Measurements from ENCODE around the gene IL5RA.

The IL5RA gene

DNA sequence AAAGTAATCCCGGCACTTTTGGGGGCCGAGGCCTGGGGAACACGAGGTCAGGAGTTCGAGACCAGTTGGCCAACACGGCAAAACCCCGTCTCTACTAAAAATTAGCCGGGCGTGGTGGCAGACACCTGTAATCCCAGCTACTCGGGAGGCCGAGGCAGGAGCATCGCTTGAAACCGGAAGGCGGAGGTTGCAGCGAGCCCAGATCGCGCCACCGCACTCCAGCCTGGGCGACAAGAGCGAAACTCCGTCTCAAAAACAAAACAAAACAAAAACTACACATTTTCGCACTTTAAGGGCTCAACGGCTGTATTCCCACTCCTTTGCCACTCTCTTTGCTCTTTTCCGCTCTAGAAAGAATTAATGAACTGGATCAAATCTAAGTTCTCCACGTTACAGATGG is 15.8 kb upstream of the IL5RA start:
- DNase-seq (ENCODE audit: extremely low read depth, low read depth), result no peak
- TF ChIP-seq, protein P1, sequence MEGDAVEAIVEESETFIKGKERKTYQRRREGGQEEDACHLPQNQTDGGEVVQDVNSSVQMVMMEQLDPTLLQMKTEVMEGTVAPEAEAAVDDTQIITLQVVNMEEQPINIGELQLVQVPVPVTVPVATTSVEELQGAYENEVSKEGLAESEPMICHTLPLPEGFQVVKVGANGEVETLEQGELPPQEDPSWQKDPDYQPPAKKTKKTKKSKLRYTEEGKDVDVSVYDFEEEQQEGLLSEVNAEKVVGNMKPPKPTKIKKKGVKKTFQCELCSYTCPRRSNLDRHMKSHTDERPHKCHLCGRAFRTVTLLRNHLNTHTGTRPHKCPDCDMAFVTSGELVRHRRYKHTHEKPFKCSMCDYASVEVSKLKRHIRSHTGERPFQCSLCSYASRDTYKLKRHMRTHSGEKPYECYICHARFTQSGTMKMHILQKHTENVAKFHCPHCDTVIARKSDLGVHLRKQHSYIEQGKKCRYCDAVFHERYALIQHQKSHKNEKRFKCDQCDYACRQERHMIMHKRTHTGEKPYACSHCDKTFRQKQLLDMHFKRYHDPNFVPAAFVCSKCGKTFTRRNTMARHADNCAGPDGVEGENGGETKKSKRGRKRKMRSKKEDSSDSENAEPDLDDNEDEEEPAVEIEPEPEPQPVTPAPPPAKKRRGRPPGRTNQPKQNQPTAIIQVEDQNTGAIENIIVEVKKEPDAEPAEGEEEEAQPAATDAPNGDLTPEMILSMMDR (IDR thresholded peaks at IDR 0.05; ENCODE audit: low read depth, low read length), result no peak

DNA sequence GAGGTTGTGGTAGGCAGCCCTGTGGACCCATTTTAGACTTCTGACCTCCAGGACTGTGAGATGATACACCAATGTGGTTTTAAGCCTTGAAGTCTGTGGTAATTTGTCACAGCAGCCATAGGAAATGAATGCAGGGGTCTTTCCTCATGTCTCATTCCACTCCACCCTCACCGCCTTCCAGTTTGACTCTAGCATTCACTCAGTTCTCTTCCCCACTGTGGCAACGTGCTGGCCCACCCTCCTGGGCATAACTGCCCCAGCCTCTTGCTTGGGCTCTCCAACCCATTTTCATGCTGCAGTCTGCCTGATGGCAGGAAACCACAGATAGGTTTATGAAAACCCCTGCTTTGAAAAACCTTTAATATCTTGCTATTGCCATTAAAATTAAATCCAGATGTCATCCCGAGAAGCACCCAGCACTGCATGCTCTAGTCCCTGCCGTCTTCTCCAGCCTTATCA is 9.2 kb upstream of the IL5RA start:
- TF ChIP-seq, protein P1 (IDR thresholded peaks at IDR 0.05; ENCODE audit: low read depth, low read length), result no peak
- DNase-seq (ENCODE audit: extremely low read depth, low read depth), result no peak

DNA sequence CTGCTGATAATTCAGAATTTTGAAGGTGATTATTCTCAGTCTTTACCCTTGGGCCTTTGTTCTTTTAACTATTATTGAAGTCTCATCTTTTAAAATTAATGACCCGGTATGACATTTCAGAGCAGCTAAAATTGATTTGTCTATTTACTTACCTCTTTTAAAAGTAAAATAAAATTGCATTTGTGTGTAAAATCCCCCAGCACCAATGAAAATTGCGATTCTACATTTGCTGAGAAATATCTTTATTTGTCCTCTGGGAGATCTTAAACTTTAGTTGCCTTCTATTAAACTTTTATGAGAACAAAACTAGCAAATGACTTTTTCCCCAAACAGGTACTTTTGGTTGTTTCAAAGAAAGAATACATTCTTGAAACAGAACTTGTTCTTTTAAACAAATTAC is 7.5 kb upstream of the IL5RA start:
- TF ChIP-seq, protein P1 (IDR thresholded peaks at IDR 0.05; ENCODE audit: low read depth, low read length), result no peak
- DNase-seq (ENCODE audit: extremely low read depth, low read depth), result no peak

DNA sequence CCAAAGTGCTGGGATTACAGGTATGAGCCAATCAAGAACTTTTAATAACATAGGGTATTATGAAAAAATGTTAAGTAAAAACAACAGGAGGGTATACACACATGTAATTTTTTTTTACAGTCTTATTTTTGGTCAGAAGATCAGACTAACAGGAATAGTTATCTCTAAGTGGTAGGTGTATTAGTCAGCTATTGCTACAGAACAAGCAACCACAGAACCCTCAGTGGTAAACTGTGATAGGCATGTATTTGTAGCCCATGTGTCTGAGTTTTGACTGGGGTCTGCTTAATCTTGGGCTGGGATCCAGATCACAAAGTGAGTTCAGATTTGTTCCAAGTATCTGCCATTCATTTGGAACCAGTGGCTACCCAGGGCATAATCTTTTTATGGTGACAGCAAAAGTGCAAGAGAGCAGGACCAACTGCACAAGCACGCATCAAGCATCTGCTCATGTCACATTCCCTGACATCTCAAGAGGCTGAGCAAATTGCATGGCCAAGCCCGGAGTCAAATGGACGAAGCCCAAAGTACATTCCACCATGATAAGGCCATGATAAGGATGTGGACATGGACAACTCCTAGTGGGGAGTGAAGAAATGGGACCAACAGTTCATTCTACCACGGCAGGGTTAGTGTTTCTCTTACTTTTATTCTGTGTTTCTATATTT is 3.0 kb upstream of the IL5RA start:
- TF ChIP-seq, protein P1 (IDR thresholded peaks at IDR 0.05; ENCODE audit: low read depth, low read length), result no peak
- DNase-seq (ENCODE audit: extremely low read depth, low read depth), result no peak

DNA sequence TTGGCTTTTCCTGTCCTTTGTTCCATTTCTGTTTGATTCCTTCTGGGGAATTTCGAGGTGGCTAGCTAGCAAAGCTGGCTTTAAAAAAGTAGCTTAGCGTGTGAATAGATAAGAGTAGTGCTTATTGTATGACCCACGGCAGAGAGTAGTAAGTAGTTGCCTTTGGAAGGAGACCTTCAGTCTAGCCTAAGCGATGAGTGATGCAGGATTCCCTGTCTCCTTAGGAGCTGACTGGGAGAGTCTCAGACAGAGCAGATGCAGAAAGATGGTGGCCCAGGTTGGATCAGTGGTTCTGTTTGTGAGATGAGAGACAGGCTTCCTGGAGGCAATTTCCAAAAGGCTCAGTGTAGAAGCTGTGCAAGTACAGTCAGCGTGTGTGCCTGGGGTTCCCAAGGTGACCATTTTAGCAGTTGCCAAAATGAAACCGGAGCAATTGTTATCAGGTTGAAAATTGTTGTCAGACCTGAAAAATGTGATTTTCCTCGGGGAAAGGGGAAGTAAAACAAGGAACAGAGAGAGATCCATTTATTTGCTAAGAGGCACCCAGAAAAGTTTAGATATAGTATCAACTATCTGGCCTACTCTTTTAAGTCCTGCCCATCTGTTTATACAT is 681 bp upstream of the IL5RA start:
- TF ChIP-seq, protein P1 (IDR thresholded peaks at IDR 0.05; ENCODE audit: low read depth, low read length), result no peak
- DNase-seq (ENCODE audit: extremely low read depth, low read depth), result no peak

DNA sequence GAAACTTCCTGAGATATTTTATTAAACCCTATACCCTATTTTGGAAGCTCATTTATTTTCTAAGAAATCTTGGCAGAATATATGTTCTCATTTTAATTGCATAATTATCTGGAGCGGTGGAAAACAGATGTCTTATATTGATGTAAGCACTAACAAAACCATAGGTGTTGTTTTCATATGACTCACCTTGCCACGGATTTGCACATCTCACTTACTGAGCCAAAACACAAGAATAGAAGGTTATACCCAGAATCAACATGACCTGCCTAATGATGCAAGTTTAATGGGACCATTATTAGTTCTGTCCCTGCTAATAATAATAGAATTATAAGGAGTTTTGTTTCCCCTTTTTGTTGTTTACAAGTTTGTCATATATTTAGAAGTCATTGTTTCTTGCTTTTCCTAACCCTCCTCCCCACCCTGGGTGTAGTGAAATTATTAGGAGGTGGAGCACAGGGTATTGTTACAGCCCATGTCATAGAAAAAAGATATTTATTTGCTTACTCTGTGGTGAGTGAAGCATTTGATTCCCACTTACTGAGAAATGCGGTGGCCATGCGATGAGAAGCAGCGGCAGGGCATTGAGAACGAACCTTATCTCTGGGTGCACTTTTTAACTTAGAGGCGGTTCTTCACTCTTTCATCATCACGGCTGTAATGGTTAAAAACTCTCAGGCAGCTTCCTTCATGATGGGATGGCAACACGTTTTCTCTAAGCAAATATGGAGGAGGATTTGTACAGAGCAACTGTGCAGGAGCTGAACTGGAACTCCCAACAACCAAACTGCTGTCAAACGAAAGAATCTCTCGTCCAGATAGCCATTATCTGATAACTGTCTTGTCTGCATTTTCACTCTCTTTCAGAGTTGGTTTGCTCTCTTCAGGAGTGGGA is 521 bp downstream of the IL5RA start:
- DNase-seq (ENCODE audit: extremely low read depth, low read depth), result no peak
- TF ChIP-seq, protein P1 (IDR thresholded peaks at IDR 0.05; ENCODE audit: low read depth, low read length), result no peak

DNA sequence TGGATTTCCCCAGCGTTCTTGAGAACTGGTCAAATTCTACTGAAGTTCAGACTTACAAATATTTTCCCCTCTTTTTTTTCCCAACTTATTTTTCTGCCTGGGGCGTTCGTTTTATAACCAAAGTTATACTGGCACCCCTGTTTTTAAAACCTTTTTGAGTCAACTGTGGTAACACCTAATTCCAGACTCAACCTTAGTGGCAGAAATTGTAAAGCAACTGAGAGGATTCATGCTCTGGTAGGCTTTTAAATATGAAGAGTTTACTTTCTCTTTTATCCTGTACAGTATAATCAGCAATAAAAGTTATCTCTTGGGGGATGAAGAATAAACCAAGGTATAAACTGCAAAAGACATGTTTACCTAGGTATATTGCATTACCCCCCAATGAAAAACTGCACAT is 2.3 kb downstream of the IL5RA start:
- no peak for DNase-seq (ENCODE audit: extremely low read depth, low read depth)
- TF ChIP-seq, protein P1 (IDR thresholded peaks at IDR 0.05; ENCODE audit: low read depth, low read length), result no peak

Measured in AG09319 (cell line).